Measurements from ENCODE around the gene CTNNA2.
"Not testable (repeated sequence)": the region's sequence is repeated elsewhere in the genome, so short reads cannot be mapped to it uniquely, and the experiment has no call there.

The CTNNA2 gene

GRCh38 chr2:80050246-80050645 lies 537.4 kb downstream of the CTNNA2 start:
- DNase-seq, result no peak

- no peak for DNase-seq
These were observed 540.9 kb downstream of the CTNNA2 start for GRCh38 chr2:80053522-80054345.

GRCh38 chr2:80054346-80054675 lies 541.5 kb downstream of the CTNNA2 start:
- no peak for DNase-seq

GRCh38 chr2:80057956-80058355 lies 545.1 kb downstream of the CTNNA2 start:
- no peak for DNase-seq

GRCh38 chr2:80058562-80058961 lies 545.7 kb downstream of the CTNNA2 start:
- no peak for DNase-seq

GRCh38 chr2:80059447-80059846 lies 546.6 kb downstream of the CTNNA2 start:
- no peak for DNase-seq

GRCh38 chr2:80061881-80062280 lies 549.0 kb downstream of the CTNNA2 start:
- DNase-seq, result no peak

- no peak for DNase-seq
These were observed 549.4 kb downstream of the CTNNA2 start for GRCh38 chr2:80062298-80062697.

GRCh38 chr2:80068038-80068731 lies 555.3 kb downstream of the CTNNA2 start:
- no peak for DNase-seq

- DNase-seq, result no peak
These were observed 557.7 kb downstream of the CTNNA2 start for GRCh38 chr2:80070587-80070986.

- no peak for DNase-seq
These were observed 559.1 kb downstream of the CTNNA2 start for GRCh38 chr2:80071941-80072340.

GRCh38 chr2:80073134-80073561 lies 560.3 kb downstream of the CTNNA2 start:
- peak in 1 of 2 donors; percentile 1 for DNase-seq

GRCh38 chr2:80074321-80075070 lies 561.6 kb downstream of the CTNNA2 start:
- no peak for DNase-seq

GRCh38 chr2:80075719-80076118 lies 562.9 kb downstream of the CTNNA2 start:
- no peak for DNase-seq

- DNase-seq, result no peak
These were observed 565.6 kb downstream of the CTNNA2 start for GRCh38 chr2:80078290-80079036.

- DNase-seq, result no peak
These were observed 568.1 kb downstream of the CTNNA2 start for GRCh38 chr2:80080957-80081356.

GRCh38 chr2:80086831-80087230 lies 574.0 kb downstream of the CTNNA2 start:
- DNase-seq, result no peak

GRCh38 chr2:80091237-80091636 lies 578.4 kb downstream of the CTNNA2 start:
- no peak for DNase-seq

- no peak for DNase-seq
These were observed 579.6 kb downstream of the CTNNA2 start for GRCh38 chr2:80092474-80092873.

- DNase-seq, result not testable (repeated sequence)
These were observed 585.7 kb downstream of the CTNNA2 start for GRCh38 chr2:80098503-80098902.

GRCh38 chr2:80102026-80102425 lies 589.2 kb downstream of the CTNNA2 start:
- DNase-seq, result no peak

GRCh38 chr2:80105015-80105640 lies 592.3 kb downstream of the CTNNA2 start:
- DNase-seq, result no peak

All from stimulated activated CD4-positive, alpha-beta T cell treated with anti-CD3 and anti-CD28 coated beads, Interleukin-2, amount 100 ng/mL, for 24 hours (primary cell).